Caco-2 (cell line): ENCODE results near the gene PLA2G4D. TPM values are rescaled to one million over a fixed set of nuclear protein-coding genes. Genes with fewer than 3 reads are reported as not detected.
A peak's percentile ranks its signal among the peaks of the same experiment; 100 is the strongest.

Experiments used
- BruUV-seq: library from RNA; stranded (reverse); fragments of 400-500 nt; replicated peaks from 2 replicates; lab custom pipeline; 2021; lab: Mats Ljungman, UMichigan
- CTCF ChIA-PET: fragments of 300-600 bp; sonication (Branson Sonifier 250); formaldehyde crosslinking; loops from one replicate; lab custom pipeline; 2022; ENCODE audit warnings: antibody characterized with exemption; lab: Charles Lee
- POLR2A ChIA-PET: fragments of 300-600 bp; sonication (Branson Sonifier 250); formaldehyde crosslinking; loops from one replicate; lab custom pipeline; 2022; ENCODE audit warnings: antibody characterized with exemption; lab: Charles Lee
- DNase-seq, 2 experiments: peaks; one replicate each; pipeline versions ENCODE4 v3.0.0 to v3.0.0-alpha.2; 2020 to 2022
- H3K27me3 ChIP-seq: replicated peaks from 2 replicates; pipeline ENCODE4 v1.6.0; 2011; ENCODE audit warnings: low read length; ENCODE audit not compliant: control insufficient read depth, insufficient read depth
- H3K36me3 ChIP-seq: 2 replicates; pipeline ENCODE4 v1.5.1; 2011; ENCODE audit warnings: low read length; ENCODE audit not compliant: control insufficient read depth, insufficient read depth
- H3K4me1 ChIP-seq: fragments of 250-450 bp; sonication (Bioruptor Pico); 2 replicates; pipeline ENCODE4 v1.5.1; 2020; ENCODE audit warnings: mild to moderate bottlenecking
- H3K4me3 ChIP-seq: 2 replicates; pipeline ENCODE4 v1.5.1; 2011; ENCODE audit warnings: low read depth, mild to moderate bottlenecking, control low read depth, low read length
- H3K9me3 ChIP-seq: fragments of 250-450 bp; sonication (Bioruptor Pico); 2 replicates; pipeline ENCODE4 v1.5.1; 2020; ENCODE audit warnings: mild to moderate bottlenecking, moderate library complexity
- H3K27ac Mint-ChIP-seq: one replicate; pipeline ENCODE4 v1.8.0; 2022; ENCODE audit warnings: mixed read lengths; ENCODE audit not compliant: unreplicated experiment
- H3K27me3 Mint-ChIP-seq: one replicate; pipeline ENCODE4 v1.8.0; 2022; ENCODE audit warnings: mixed read lengths; ENCODE audit not compliant: insufficient read depth, unreplicated experiment
- H3K36me3 Mint-ChIP-seq: one replicate; pipeline ENCODE4 v1.8.0; 2022; ENCODE audit warnings: mild to moderate bottlenecking, mixed read lengths; ENCODE audit not compliant: insufficient read depth, unreplicated experiment
- H3K4me1 Mint-ChIP-seq: one replicate; pipeline ENCODE4 v1.8.0; 2022; ENCODE audit warnings: low read depth, mixed read lengths; ENCODE audit not compliant: unreplicated experiment
- H3K4me3 Mint-ChIP-seq: one replicate; pipeline ENCODE4 v1.8.0; 2022; ENCODE audit warnings: mild to moderate bottlenecking, moderate library complexity, mixed read lengths; ENCODE audit not compliant: unreplicated experiment
- H3K9me3 Mint-ChIP-seq: one replicate; pipeline ENCODE4 v1.8.0; 2022; ENCODE audit warnings: mixed read lengths; ENCODE audit not compliant: unreplicated experiment
- CTCF ChIP-seq, 2 experiments: fragments of 200-600 bp in 1 of 2; IDR thresholded peaks; 1 replicate in 1 of 2; 2 replicates in 1 of 2; pipeline versions ENCODE4 v1.5.1 to v1.8.0; 2011 to 2022; ENCODE audit warnings: antibody characterized with exemption in 1 of 2, control low read depth in 1 of 2, inconsistent platforms in 1 of 2, low read depth in 1 of 2, low read length in 1 of 2, mild to moderate bottlenecking in 1 of 2, moderate library complexity in 1 of 2; ENCODE audit not compliant: insufficient read depth in 1 of 2, severe bottlenecking in 1 of 2, unreplicated experiment in 1 of 2
- intact Hi-C: fragments of 100-400 bp; cut with micrococcal nuclease; formaldehyde crosslinking; loops from one replicate; pipeline ENCODE4 v1.10.0; 2022; ENCODE audit not compliant: unreplicated experiment
- total RNA-seq: library from RNA; stranded (reverse); gene quantifications from 2 replicates; pipeline ENCODE4 v1.2.3, GENCODE V29; 2022

The PLA2G4D gene
- total RNA-seq, 1 experiment from 2014 or later = not detected

- ChIA-PET CTCF (interaction anchor here (0.6 to 1.4 kb wide), 3 partner anchors 50 to 371 kb away, joined by 3 to 6 read pairs (median 4); no protein-coding TSS in a partner anchor), POLR2A (interaction anchor here (0.5 kb wide), 1 partner anchor 127 kb away, joined by 3 read pairs; no protein-coding TSS in a partner anchor)
- intact Hi-C loops = loop anchor here (1.0 to 2.0 kb wide), 2 partner anchors 68 to 146 kb away; no protein-coding TSS in a partner anchor
- Mint-ChIP-seq H3K27me3 (no peaks in the 10 kb centered on the region), H3K9me3 (peaks cover 27% of the 10 kb centered on the region), H3K4me3 (no peak overlapping the region), H3K36me3 (peaks cover 4% of the 10 kb centered on the region), H3K27ac (no peak overlapping the region), H3K4me1 (peaks cover 7% of the 10 kb centered on the region)
- Histone ChIP-seq H3K4me3 (no peak overlapping the region), H3K36me3 (no peaks in the 10 kb centered on the region), H3K9me3 (peaks cover 15% of the 10 kb centered on the region), H3K27me3 (no peaks in the 10 kb centered on the region), H3K4me1 (peaks cover 10% of the 10 kb centered on the region; the same call in 1 of the 2 replicates)
- DNase-seq = no peak
- no peak for TF ChIP-seq CTCF (IDR thresholded peaks at IDR 0.05; ENCODE audit: insufficient read depth in 1 of 2, low read depth in 1 of 2, low read length in 1 of 2, severe bottlenecking in 1 of 2, unreplicated experiment in 1 of 2)
- no TSS peak for BruUV-seq
These were observed 40.4 kb upstream of the PLA2G4D start for GRCh38 chr15:42134617-42135245.

GRCh38 chr15:42133886-42134502 is 39.6 kb upstream of the PLA2G4D start:
- peak overlapping the region; percentile 81 for H3K27ac Mint-ChIP-seq
- intact Hi-C loops = loop anchor here (1.0 to 2.0 kb wide), 2 partner anchors 68 to 145 kb away; no protein-coding TSS in a partner anchor
- H3K27me3 ChIP-seq = no peaks in the 10 kb centered on the region
- CTCF ChIA-PET = interaction anchor here (0.6 to 1.4 kb wide), 6 partner anchors 42 to 915 kb away, joined by 3 to 7 read pairs (median 4); no protein-coding TSS in a partner anchor
- no TSS peak for BruUV-seq
- peak; percentile 55 to 59 for TF ChIP-seq CTCF (IDR thresholded peaks at IDR 0.05; ENCODE audit: insufficient read depth in 1 of 2, low read depth in 1 of 2, low read length in 1 of 2, severe bottlenecking in 1 of 2, unreplicated experiment in 1 of 2)
- POLR2A ChIA-PET = no interaction called here
- H3K36me3 ChIP-seq = no peaks in the 10 kb centered on the region
- H3K4me1 ChIP-seq = peaks cover 4% of the 10 kb centered on the region; the same call in 1 of the 2 replicates
- H3K9me3 ChIP-seq = peaks cover 9% of the 10 kb centered on the region; the same call in 1 of the 2 replicates
- peaks cover 7% of the 10 kb centered on the region for H3K4me1 Mint-ChIP-seq
- no peak overlapping the region for H3K4me3 Mint-ChIP-seq
- H3K9me3 Mint-ChIP-seq = peaks cover 20% of the 10 kb centered on the region
- H3K4me3 ChIP-seq = no peak overlapping the region
- peaks cover 4% of the 10 kb centered on the region for H3K27me3 Mint-ChIP-seq
- peaks cover 4% of the 10 kb centered on the region for H3K36me3 Mint-ChIP-seq
- peak; percentile 61 to 72 for DNase-seq

GRCh38 chr15:42133356-42133755 is 39.0 kb upstream of the PLA2G4D start:
- no peak for DNase-seq
- H3K27me3 Mint-ChIP-seq = peaks cover 4% of the 10 kb centered on the region
- peaks cover 18% of the 10 kb centered on the region for H3K9me3 Mint-ChIP-seq
- Histone ChIP-seq H3K9me3 (peaks cover 4% of the 10 kb centered on the region; the same call in 1 of the 2 replicates), H3K4me1 (no peaks in the 10 kb centered on the region), H3K27me3 (no peaks in the 10 kb centered on the region), H3K4me3 (no peak overlapping the region), H3K36me3 (no peaks in the 10 kb centered on the region)
- BruUV-seq = no TSS peak
- no peak for TF ChIP-seq CTCF (IDR thresholded peaks at IDR 0.05; ENCODE audit: insufficient read depth in 1 of 2, low read depth in 1 of 2, low read length in 1 of 2, severe bottlenecking in 1 of 2, unreplicated experiment in 1 of 2)
- H3K27ac Mint-ChIP-seq = no peak overlapping the region
- peaks cover 7% of the 10 kb centered on the region for H3K4me1 Mint-ChIP-seq
- CTCF ChIA-PET = interaction anchor here (1.0 to 1.4 kb wide), 3 partner anchors 41 to 252 kb away, joined by 3 to 7 read pairs (median 6); no protein-coding TSS in a partner anchor
- POLR2A ChIA-PET = no interaction called here
- H3K36me3 Mint-ChIP-seq = peaks cover 4% of the 10 kb centered on the region
- no peak overlapping the region for H3K4me3 Mint-ChIP-seq
- intact Hi-C loops = no loop called here
